NCI-H1417 treated with DMSO at 0.1 percent for 48 hours (cell line): ENCODE data around the gene NRXN3.

Source experiments
- DNase-seq: peaks from one replicate; lab custom pipeline; 2025; lab: John Stamatoyannopoulos, UW

Gene NRXN3

GRCh38 chr14:79363291-79363690 is 1193.1 kb downstream of the NRXN3 start:
- DNase-seq: no peak

- DNase-seq: no peak
Observed at GRCh38 chr14:79369359-79370332, 1199.5 kb downstream of the NRXN3 start.

GRCh38 chr14:79370969-79371368 is 1200.8 kb downstream of the NRXN3 start:
- DNase-seq: no peak

GRCh38 chr14:79373451-79373850 is 1203.3 kb downstream of the NRXN3 start:
- peak; percentile 49 for DNase-seq

- DNase-seq: no peak
Observed at GRCh38 chr14:79375356-79375755, 1205.2 kb downstream of the NRXN3 start.

- no peak for DNase-seq
Observed at GRCh38 chr14:79376557-79376956, 1206.4 kb downstream of the NRXN3 start.

- DNase-seq: no peak
Observed at GRCh38 chr14:79378020-79378419, 1207.8 kb downstream of the NRXN3 start.

- DNase-seq: no peak
Observed at GRCh38 chr14:79379266-79379665, 1209.1 kb downstream of the NRXN3 start.

- DNase-seq: no peak
Observed at GRCh38 chr14:79383031-79383430, 1212.9 kb downstream of the NRXN3 start.

- no peak for DNase-seq
Observed at GRCh38 chr14:79383475-79383874, 1213.3 kb downstream of the NRXN3 start.

GRCh38 chr14:79395061-79395460 is 1224.9 kb downstream of the NRXN3 start:
- no peak for DNase-seq

GRCh38 chr14:79404874-79405511 is 1234.8 kb downstream of the NRXN3 start:
- DNase-seq: no peak

GRCh38 chr14:79405512-79405910 is 1235.3 kb downstream of the NRXN3 start:
- DNase-seq: no peak

GRCh38 chr14:79407572-79407971 is 1237.4 kb downstream of the NRXN3 start:
- DNase-seq: no peak

GRCh38 chr14:79408696-79409095 is 1238.5 kb downstream of the NRXN3 start:
- DNase-seq: no peak

GRCh38 chr14:79411403-79412174 is 1241.4 kb downstream of the NRXN3 start:
- no peak for DNase-seq

- DNase-seq: no peak
Observed at GRCh38 chr14:79412822-79413221, 1242.6 kb downstream of the NRXN3 start.

GRCh38 chr14:79413734-79414428 is 1243.7 kb downstream of the NRXN3 start:
- DNase-seq: no peak

GRCh38 chr14:79415726-79416125 is 1245.6 kb downstream of the NRXN3 start:
- no peak for DNase-seq

- no peak for DNase-seq
Observed at GRCh38 chr14:79417961-79418360, 1247.8 kb downstream of the NRXN3 start.

GRCh38 chr14:79418649-79419415 is 1248.7 kb downstream of the NRXN3 start:
- DNase-seq: no peak
